ENCODE measurements around the gene FLRT1.

- TF ChIP-seq CTCF (IDR thresholded peaks at IDR 0.05), result no peak
- no peak for TF ChIP-seq POLR2A (IDR thresholded peaks at IDR 0.05)
Observed at GRCh38 chr11:64065712-64066111, 30.0 kb downstream of the FLRT1 start.

Data from thyroid gland (tissue), 4 donors.